Measurements from ENCODE around the gene PFN2.

The PFN2 gene

GRCh38 chr3:149957361-149958125, 13.2 kb downstream of the PFN2 start:
- ATAC-seq (ENCODE audit: insufficient read depth, low read depth) (no peak), DNase-seq (no peak)
- H3K9me3 ChIP-seq (ENCODE audit: insufficient read depth, low read length, severe bottlenecking), result no peaks in the 10 kb centered on the region
- no peaks in the 10 kb centered on the region for H3K79me2 ChIP-seq (ENCODE audit: insufficient read depth, low read length)
- no peak overlapping the region for H2AFZ ChIP-seq (ENCODE audit: low read depth, low read length)
- H4K20me1 ChIP-seq (ENCODE audit: insufficient read depth, low read length), result no peaks in the 10 kb centered on the region
- H3K36me3 ChIP-seq (ENCODE audit: insufficient read depth, low read length), result 0 out of 2 replicates have a peak, but pooled peaks cover 4% of the 10 kb centered on the region
- H3K9ac ChIP-seq (ENCODE audit: low read depth, low read length), result no peak overlapping the region
- H3K4me1 ChIP-seq (ENCODE audit: insufficient read depth, low read length), result peaks cover 5% of the 10 kb centered on the region
- H3K27ac ChIP-seq (ENCODE audit: low read length), result no peak overlapping the region
- no peak overlapping the region for H3K4me2 ChIP-seq (ENCODE audit: insufficient read depth, low read length)
- H3K27me3 ChIP-seq (ENCODE audit: insufficient read depth, low read length, poor library complexity), result no peaks in the 10 kb centered on the region
- TF ChIP-seq, protein P1, sequence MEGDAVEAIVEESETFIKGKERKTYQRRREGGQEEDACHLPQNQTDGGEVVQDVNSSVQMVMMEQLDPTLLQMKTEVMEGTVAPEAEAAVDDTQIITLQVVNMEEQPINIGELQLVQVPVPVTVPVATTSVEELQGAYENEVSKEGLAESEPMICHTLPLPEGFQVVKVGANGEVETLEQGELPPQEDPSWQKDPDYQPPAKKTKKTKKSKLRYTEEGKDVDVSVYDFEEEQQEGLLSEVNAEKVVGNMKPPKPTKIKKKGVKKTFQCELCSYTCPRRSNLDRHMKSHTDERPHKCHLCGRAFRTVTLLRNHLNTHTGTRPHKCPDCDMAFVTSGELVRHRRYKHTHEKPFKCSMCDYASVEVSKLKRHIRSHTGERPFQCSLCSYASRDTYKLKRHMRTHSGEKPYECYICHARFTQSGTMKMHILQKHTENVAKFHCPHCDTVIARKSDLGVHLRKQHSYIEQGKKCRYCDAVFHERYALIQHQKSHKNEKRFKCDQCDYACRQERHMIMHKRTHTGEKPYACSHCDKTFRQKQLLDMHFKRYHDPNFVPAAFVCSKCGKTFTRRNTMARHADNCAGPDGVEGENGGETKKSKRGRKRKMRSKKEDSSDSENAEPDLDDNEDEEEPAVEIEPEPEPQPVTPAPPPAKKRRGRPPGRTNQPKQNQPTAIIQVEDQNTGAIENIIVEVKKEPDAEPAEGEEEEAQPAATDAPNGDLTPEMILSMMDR (IDR thresholded peaks at IDR 0.05; ENCODE audit: borderline replicate concordance, extremely low read depth, low read length, poor library complexity, severe bottlenecking), result no peak
- no peak for TF ChIP-seq EZH2 (IDR thresholded peaks at IDR 0.05; ENCODE audit: borderline replicate concordance, low read depth, low read length, severe bottlenecking)
- H3K4me3 ChIP-seq (ENCODE audit: low read depth in 1 of 2, low read length in 2 of 2), result no peak overlapping the region

DNA sequence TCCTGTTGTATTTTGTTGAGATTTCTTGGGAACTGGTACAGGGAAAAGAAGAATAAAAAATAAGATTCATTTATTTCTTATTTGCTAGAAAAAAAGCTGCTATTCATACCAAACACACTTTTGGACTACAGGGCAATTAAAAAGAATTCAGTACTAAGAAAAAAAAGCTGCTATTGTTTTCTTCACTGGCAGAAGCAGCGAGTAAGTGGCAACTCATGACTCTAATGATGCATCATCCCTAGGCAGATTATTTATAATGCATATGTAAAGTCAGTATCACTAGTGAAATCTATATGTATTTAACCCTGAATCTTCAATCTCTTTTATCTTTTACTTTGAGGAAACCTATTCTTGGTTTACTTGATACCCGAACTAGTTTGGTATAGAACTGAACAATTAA, 15.2 kb downstream of the PFN2 start:
- no peak for ATAC-seq (ENCODE audit: insufficient read depth, low read depth)
- peaks cover 5% of the 10 kb centered on the region for H3K4me1 ChIP-seq (ENCODE audit: insufficient read depth, low read length)
- H3K79me2 ChIP-seq (ENCODE audit: insufficient read depth, low read length), result no peaks in the 10 kb centered on the region
- no peaks in the 10 kb centered on the region for H3K27me3 ChIP-seq (ENCODE audit: insufficient read depth, low read length, poor library complexity)
- DNase-seq, result no peak
- TF ChIP-seq EZH2 (IDR thresholded peaks at IDR 0.05; ENCODE audit: borderline replicate concordance, low read depth, low read length, severe bottlenecking), result no peak
- TF ChIP-seq, protein P1 (IDR thresholded peaks at IDR 0.05; ENCODE audit: borderline replicate concordance, extremely low read depth, low read length, poor library complexity, severe bottlenecking), result no peak
- H3K9ac ChIP-seq (ENCODE audit: low read depth, low read length), result no peak overlapping the region
- H3K27ac ChIP-seq (ENCODE audit: low read length), result no peak overlapping the region
- no peak overlapping the region for H3K4me3 ChIP-seq (ENCODE audit: low read depth in 1 of 2, low read length in 2 of 2)
- H4K20me1 ChIP-seq (ENCODE audit: insufficient read depth, low read length), result no peaks in the 10 kb centered on the region
- H3K9me3 ChIP-seq (ENCODE audit: insufficient read depth, low read length, severe bottlenecking), result no peaks in the 10 kb centered on the region
- no peak overlapping the region for H2AFZ ChIP-seq (ENCODE audit: low read depth, low read length)
- 0 out of 2 replicates have a peak, but pooled peaks cover 4% of the 10 kb centered on the region for H3K36me3 ChIP-seq (ENCODE audit: insufficient read depth, low read length)
- H3K4me2 ChIP-seq (ENCODE audit: insufficient read depth, low read length), result no peak overlapping the region

DNA sequence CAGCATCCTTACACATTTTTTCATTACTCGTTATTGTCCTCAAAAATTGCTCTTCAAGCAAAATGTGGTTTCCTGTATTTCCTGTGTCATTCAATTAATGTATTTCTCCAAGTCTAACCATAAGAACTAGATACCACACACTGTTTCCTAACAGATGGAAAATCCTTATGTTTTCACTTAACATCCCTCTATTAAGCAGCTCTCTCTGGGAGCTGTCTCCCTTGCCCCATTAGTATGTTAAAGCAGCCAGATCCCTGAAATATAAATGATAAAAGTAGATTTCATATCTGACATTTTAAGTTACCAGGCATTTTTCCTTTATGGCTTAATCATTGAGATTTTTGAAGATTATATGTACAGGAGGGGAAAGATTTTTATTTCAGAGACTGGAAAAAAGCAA, 15.9 kb downstream of the PFN2 start:
- 0 out of 2 replicates have a peak, but pooled peaks cover 4% of the 10 kb centered on the region for H3K36me3 ChIP-seq (ENCODE audit: insufficient read depth, low read length)

More for the DNA sequence above, 15.9 kb downstream of the PFN2 start:
- DNase-seq (no peak), ATAC-seq (ENCODE audit: insufficient read depth, low read depth) (no peak)
- Histone ChIP-seq H3K27ac (ENCODE audit: low read length) (no peak overlapping the region), H4K20me1 (ENCODE audit: insufficient read depth, low read length) (no peaks in the 10 kb centered on the region), H3K9ac (ENCODE audit: low read depth, low read length) (no peak overlapping the region), H3K79me2 (ENCODE audit: insufficient read depth, low read length) (no peaks in the 10 kb centered on the region), H3K4me2 (ENCODE audit: insufficient read depth, low read length) (no peak overlapping the region), H3K9me3 (ENCODE audit: insufficient read depth, low read length, severe bottlenecking) (no peaks in the 10 kb centered on the region), H3K4me3 (ENCODE audit: low read depth in 1 of 2, low read length in 2 of 2) (no peak overlapping the region), H3K4me1 (ENCODE audit: insufficient read depth, low read length) (peaks cover 5% of the 10 kb centered on the region), H2AFZ (ENCODE audit: low read depth, low read length) (no peak overlapping the region), H3K27me3 (ENCODE audit: insufficient read depth, low read length, poor library complexity) (no peaks in the 10 kb centered on the region)
- TF ChIP-seq, protein P1 (IDR thresholded peaks at IDR 0.05; ENCODE audit: borderline replicate concordance, extremely low read depth, low read length, poor library complexity, severe bottlenecking), result no peak
- no peak for TF ChIP-seq EZH2 (IDR thresholded peaks at IDR 0.05; ENCODE audit: borderline replicate concordance, low read depth, low read length, severe bottlenecking)
